ENCODE results near the gene RAPGEF1.
"Not testable (repeated sequence)": the region's sequence is repeated elsewhere in the genome, so short reads cannot be mapped to it uniquely, and the experiment has no call there.

RAPGEF1 gene

GRCh38 chr9:131739959-131740648, at the start of gene RAPGEF1:
Gene RAPGEF1, minus strand, starts transcription at chr9:131740076. Its CDS starts 246 bp downstream, at chr9:131739830.
- peak; percentile 94 for DNase-seq (ENCODE audit: low spot score)

GRCh38 chr9:131788851-131789250, 49.0 kb upstream of the RAPGEF1 start:
- DNase-seq (ENCODE audit: low spot score): no peak

GRCh38 chr9:131787838-131788237, 48.0 kb upstream of the RAPGEF1 start:
- DNase-seq (ENCODE audit: low spot score): no peak

- no peak for DNase-seq (ENCODE audit: low spot score)
Observed at GRCh38 chr9:131784748-131785501, 45.0 kb upstream of the RAPGEF1 start.

DNA sequence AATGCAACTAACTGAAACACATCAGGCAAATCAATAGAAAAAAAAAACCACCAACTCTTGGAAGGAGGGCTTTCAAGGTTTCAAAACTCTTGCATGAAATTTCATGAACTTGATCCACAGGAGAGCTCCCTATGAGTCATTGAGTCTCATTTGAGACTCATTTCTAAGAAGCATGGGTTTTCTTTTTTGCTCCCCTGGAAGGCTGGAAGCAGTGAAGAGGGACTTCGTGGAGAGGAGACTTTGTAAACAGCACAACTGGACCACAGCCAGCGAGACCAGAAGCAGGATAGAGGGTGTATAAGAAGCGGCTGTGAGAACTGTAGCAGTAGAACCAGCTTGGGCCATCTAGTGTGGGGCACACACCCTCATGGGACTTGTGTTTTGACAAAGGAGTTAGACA, 41.2 kb upstream of the RAPGEF1 start:
- DNase-seq (ENCODE audit: low spot score): no peak

- DNase-seq (ENCODE audit: low spot score): peak; percentile 69
Observed at GRCh38 chr9:131776473-131776872, 36.6 kb upstream of the RAPGEF1 start.

GRCh38 chr9:131776036-131776435, 36.2 kb upstream of the RAPGEF1 start:
- no peak for DNase-seq (ENCODE audit: low spot score)

DNA sequence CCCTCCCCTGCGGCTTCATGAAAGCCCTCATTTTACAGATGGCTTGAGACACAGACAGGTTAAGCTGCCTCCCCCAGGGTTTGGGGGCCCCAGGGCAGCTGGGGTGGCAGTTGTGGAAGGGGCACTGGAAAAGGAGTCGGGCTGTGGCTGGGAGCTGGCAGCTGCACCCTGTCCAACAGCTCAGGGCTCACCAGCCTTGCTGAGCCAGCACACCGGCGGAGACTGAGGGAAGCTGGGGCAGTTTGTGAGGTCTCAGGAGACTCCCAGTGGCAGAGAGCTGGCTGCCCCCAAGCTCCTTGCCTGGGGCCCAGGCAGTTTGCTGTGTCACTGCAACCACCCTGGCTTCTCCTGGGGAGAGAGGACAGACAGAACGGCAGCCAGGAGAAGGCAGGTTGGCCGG, 34.8 kb upstream of the RAPGEF1 start:
- DNase-seq (ENCODE audit: low spot score): no peak

GRCh38 chr9:131773911-131774379, 34.1 kb upstream of the RAPGEF1 start:
- peak; percentile 87 for DNase-seq (ENCODE audit: low spot score)

GRCh38 chr9:131772940-131773339, 33.1 kb upstream of the RAPGEF1 start:
- DNase-seq (ENCODE audit: low spot score): no peak

GRCh38 chr9:131771646-131772045, 31.8 kb upstream of the RAPGEF1 start:
- DNase-seq (ENCODE audit: low spot score): no peak

DNA sequence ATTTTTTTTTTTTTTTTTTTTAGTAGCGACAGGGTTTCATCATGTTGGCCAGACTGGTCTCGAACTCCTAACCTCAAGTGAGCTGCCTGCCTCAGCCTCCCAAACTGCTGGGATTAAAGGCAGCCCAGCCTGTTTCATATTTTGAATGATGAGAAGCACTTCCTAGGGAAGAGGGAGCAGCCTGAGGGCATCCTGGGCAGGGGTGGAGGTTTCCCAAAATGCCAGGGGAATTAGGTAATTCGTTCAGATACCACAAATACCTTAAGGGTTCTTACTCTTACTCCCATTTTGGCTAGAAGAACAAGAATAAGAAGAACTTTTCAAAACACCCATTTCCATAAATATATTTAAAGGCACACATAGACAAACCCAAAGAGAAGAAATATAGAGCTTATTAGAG, 29.5 kb upstream of the RAPGEF1 start:
- no peak for DNase-seq (ENCODE audit: low spot score)

- DNase-seq (ENCODE audit: low spot score): no peak
Observed at GRCh38 chr9:131764568-131764967, 24.7 kb upstream of the RAPGEF1 start.

DNA sequence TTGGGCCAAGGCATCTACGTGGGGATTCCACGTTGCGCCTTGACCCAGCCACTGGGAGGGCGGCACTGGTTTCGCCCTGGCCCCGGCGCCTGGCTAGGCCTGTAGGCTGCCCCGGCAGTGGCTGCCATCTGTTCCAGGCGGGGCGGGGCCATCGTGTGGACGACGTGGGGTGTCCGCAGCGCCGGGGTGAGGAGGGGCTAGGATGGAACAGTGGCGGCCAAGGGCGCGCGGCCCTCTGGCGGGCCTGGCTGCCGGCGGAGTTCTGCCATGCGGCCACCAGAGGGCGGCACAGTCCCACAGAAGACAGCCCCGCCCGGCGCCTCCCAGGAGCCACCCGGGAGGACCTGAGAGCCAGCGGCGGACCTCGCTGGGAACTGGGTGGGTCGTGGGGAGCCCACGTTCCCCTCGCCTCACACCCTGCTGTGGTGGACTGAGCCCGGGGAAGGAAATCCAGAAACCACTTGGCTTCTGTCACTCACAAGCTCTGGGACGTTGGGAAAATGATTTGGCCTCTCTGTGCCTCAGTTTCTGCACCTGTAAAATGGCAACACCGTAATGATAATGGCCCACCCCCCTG, 22.6 kb upstream of the RAPGEF1 start:
- peak; percentile 94 for DNase-seq (ENCODE audit: low spot score)

DNA sequence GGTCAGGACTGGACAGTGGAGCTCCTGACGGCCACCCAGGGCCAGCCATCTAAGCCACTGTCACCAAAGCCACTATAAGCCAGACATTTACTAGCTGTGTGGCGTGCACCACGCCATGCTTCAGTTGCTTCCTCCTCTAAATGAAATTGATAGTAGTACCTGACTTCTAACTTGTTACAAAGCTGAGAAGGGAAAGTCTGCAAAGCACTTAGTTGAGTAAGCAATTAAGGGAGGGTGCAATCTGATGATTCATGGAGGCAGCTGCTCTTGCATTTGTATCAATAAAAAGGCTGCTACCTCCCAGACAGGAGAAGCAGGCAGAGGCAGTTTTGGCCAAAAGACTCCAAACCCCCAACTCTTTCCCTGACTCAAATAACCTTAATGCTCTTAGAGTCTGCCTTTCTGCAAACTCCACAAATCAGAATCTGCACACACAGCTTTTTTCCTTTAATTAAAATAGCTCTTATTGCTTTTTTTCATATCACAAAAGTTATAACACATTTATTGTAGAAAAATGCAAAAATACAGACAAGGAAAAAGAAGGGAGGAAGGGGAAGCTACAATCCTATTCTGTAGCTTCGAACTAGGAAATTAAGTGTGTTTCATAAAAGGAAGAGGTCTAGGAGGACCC, 19.3 kb upstream of the RAPGEF1 start:
- no peak for DNase-seq (ENCODE audit: low spot score)

GRCh38 chr9:131757549-131757948, 17.7 kb upstream of the RAPGEF1 start:
- no peak for DNase-seq (ENCODE audit: low spot score)

DNA sequence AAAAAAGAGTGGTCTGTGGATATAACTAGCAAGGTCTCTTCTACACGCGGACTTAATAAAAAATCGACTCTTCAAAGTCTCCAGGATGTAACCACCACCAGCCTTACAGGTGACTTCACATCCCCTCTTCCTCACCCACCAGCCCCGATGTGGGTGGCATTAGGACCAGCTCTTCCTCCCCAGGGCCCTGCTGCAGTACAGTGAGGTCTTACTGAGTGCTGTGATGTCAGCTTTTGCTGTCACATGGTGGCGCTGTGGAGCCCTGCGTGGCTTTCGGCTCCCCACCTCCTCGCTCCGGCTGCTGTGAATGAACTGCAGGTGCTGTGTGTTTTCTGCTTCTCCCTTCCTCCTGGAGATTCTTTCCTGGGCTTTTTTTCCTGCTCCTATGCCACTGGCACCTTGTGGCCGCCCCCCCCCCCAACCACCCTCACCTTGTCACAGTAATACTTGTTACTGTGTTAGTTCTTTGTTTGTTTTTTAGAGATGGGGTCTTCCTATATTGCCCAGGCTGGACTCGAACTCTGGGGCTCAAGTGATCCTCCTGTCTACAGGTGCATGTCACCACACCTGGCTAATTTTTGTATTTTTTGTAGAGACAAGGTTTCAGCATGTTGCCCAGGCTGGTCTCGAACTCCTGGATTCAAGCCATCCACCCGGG, 15.8 kb upstream of the RAPGEF1 start:
- peak; percentile 87 for DNase-seq (ENCODE audit: low spot score)

DNA sequence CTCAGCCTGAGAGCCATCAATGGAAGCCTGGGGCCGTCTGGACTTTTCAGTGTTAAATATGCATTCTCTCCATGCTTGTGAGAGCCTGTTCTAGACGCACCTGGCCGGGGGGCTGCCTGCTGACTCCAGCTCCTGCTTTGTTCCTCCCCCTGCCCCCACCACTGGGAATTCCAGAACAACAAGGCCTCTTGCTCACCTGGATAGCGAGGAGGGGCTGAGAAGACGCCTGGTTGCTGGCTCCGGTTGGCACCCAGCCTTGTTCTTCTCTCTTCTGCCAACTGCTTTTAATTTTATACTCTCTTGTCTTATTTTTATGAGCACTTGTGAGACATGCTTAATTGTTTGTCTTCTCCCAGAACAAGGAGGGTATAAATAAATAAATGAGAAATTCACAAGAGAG, 15.0 kb upstream of the RAPGEF1 start:
- DNase-seq (ENCODE audit: low spot score): no peak

- not testable (repeated sequence) for DNase-seq (ENCODE audit: low spot score)
Observed at GRCh38 chr9:131753751-131754150, 13.9 kb upstream of the RAPGEF1 start.

GRCh38 chr9:131752231-131752884, 12.5 kb upstream of the RAPGEF1 start:
- no peak for DNase-seq (ENCODE audit: low spot score)

GRCh38 chr9:131748411-131748955, 8.6 kb upstream of the RAPGEF1 start:
- no peak for DNase-seq (ENCODE audit: low spot score)
